Transverse colon (tissue), 4 donors: ENCODE data around the gene CNOT4. TPM values are rescaled to one million over a fixed set of nuclear protein-coding genes. Genes with fewer than 3 reads are reported as not detected.

Experiments
- DNase-seq: peaks from one replicate; pipeline ENCODE4 v3.0.0-alpha.2; 2019
- H3K27ac ChIP-seq, 4 donors: fragments of 200-600 bp; sonication (generic); 2 replicates each; pipeline ENCODE4 v1.5.1; 2016 to 2018; ENCODE audit warnings: inconsistent platforms in 4 of 4
- H3K27me3 ChIP-seq: fragments of 200-600 bp; sonication (generic); 2 replicates; pipeline ENCODE4 v1.5.1; 2017; ENCODE audit warnings: inconsistent platforms
- H3K36me3 ChIP-seq, 4 donors: fragments of 200-600 bp; sonication (generic); 2 replicates each; pipeline ENCODE4 v1.5.1; 2017 to 2019; ENCODE audit warnings: inconsistent platforms in 4 of 4
- H3K4me1 ChIP-seq, 4 donors: fragments of 200-600 bp; sonication (generic); 2 replicates each; pipeline ENCODE4 v1.5.1; 2017 to 2020; ENCODE audit warnings: inconsistent platforms in 4 of 4
- H3K4me3 ChIP-seq, 4 donors: fragments of 200-600 bp; sonication (generic); 1 replicate in 1 of 4; 2 replicates in 3 of 4; pipeline versions ENCODE4 v1.5.1 to v1.6.1; 2017 to 2019; ENCODE audit warnings: inconsistent platforms in 4 of 4
- H3K9me3 ChIP-seq, 2 donors: fragments of 200-600 bp; sonication (generic); 2 replicates each; pipeline ENCODE4 v1.5.1; 2017 to 2019; ENCODE audit warnings: inconsistent platforms in 2 of 2
- CTCF ChIP-seq, 5 experiments: fragments of 200-600 bp in 3 of 5; fragments of 450-650 bp in 2 of 5; sonication (generic) in 3 of 5; IDR thresholded peaks; 1 replicate in 2 of 5; 2 replicates in 3 of 5; pipeline ENCODE4 v1.5.1; 2016 to 2017; ENCODE audit warnings: antibody characterized with exemption in 5 of 5, inconsistent platforms in 3 of 5, mild to moderate bottlenecking in 2 of 5, moderate library complexity in 1 of 5
- EP300 ChIP-seq: sonication (generic); formaldehyde crosslinking; IDR thresholded peaks from one replicate; pipeline ENCODE4 v1.6.1; 2017; ENCODE audit warnings: antibody characterized with exemption, low read depth
- POLR2A ChIP-seq: fragments of 450-650 bp; IDR thresholded peaks from one replicate; pipeline ENCODE4 v1.6.1; 2016; ENCODE audit warnings: antibody characterized with exemption, mild to moderate bottlenecking, moderate library complexity
- POLR2AphosphoS5 ChIP-seq, 3 donors: sonication (generic); formaldehyde crosslinking; IDR thresholded peaks; one replicate each; pipeline ENCODE4 v1.6.1; 2016; ENCODE audit warnings: antibody characterized with exemption in 3 of 3
- WGBS, 2 donors: methylation state at CpG; one replicate each; pipeline ENCODE4 v1.1.5; 2018; ENCODE audit warnings: low coverage in 1 of 2; 5-methylcytosine and 5-hydroxymethylcytosine counted together
- in situ Hi-C, 4 donors: fragments of 200-750 bp; cut with MboI; loops; one replicate each; pipeline versions ENCODE4 v1.15.0 to v1.15.1; 2017; ENCODE audit warnings: low sequenced_read_pairs in 3 of 4, low pct_ligation_motif_present in 1 of 4, low pct_unique_long_range_greater_than_20kb in 1 of 4
- intact Hi-C: fragments of 100-400 bp; cut with DNase I; formaldehyde crosslinking; loops from one replicate; pipeline ENCODE4 v1.15.1; 2023; ENCODE audit warnings: low total_unique reads
- total RNA-seq, 4 donors: library from RNA; depleted of rRNA; stranded (reverse); fragments of >200 nt; gene quantifications; one replicate each; pipeline ENCODE4 v1.1.0, GENCODE V29; 2016

Gene CNOT4
- total RNA-seq, 4 donors from 2014 or later: 18.4 to 82.2 (median 29.9) TPM

- no peaks in the 10 kb centered on the region for H3K27me3 ChIP-seq
- no peaks in the 10 kb centered on the region for H3K9me3 ChIP-seq
- H3K4me3 ChIP-seq: no peak overlapping the region
- no peaks in the 10 kb centered on the region for H3K36me3 ChIP-seq
- intact Hi-C loops (no loop called here), in situ Hi-C loops (no loop called here)
- DNase-seq: no peak
- 73 to 74% methylated on average over 7 of the region's 7 CpGs for WGBS, 2 donors
- H3K4me1 ChIP-seq: no peaks in the 10 kb centered on the region
- TF ChIP-seq EP300: no peak
- no peak for TF ChIP-seq POLR2AphosphoS5 (IDR thresholded peaks at IDR 0.05)
- TF ChIP-seq CTCF (IDR thresholded peaks at IDR 0.05): no peak
- no peak for TF ChIP-seq POLR2A
- no peak overlapping the region for H3K27ac ChIP-seq
Observed at GRCh38 chr7:135536150-135536549, 26.2 kb upstream of the CNOT4 start.

- Histone ChIP-seq H3K4me3 (no peak overlapping the region), H3K9me3 (no peaks in the 10 kb centered on the region), H3K27ac (no peak overlapping the region), H3K36me3 (no peaks in the 10 kb centered on the region), H3K4me1 (no peaks in the 10 kb centered on the region), H3K27me3 (no peaks in the 10 kb centered on the region)
- in situ Hi-C loops: no loop called here
- no peak for TF ChIP-seq POLR2AphosphoS5 (IDR thresholded peaks at IDR 0.05)
- TF ChIP-seq POLR2A: no peak
- no peak for DNase-seq
- WGBS, 2 donors: 63 to 77% methylated on average over 1 to 3 of the region's 3 CpGs
- intact Hi-C loops: no loop called here
Observed at GRCh38 chr7:135527025-135527424, 17.1 kb upstream of the CNOT4 start.

GRCh38 chr7:135525426-135525825 is 15.5 kb upstream of the CNOT4 start:
- H3K4me1 ChIP-seq: no peaks in the 10 kb centered on the region
- no peak overlapping the region for H3K27ac ChIP-seq
- H3K27me3 ChIP-seq: no peaks in the 10 kb centered on the region
- TF ChIP-seq POLR2AphosphoS5 (IDR thresholded peaks at IDR 0.05) (no peak), POLR2A (no peak), EP300 (no peak), CTCF (IDR thresholded peaks at IDR 0.05) (no peak)
- H3K9me3 ChIP-seq: no peaks in the 10 kb centered on the region
- no peak overlapping the region for H3K4me3 ChIP-seq
- DNase-seq: no peak
- 90 to 93% methylated on average over 2 to 4 of the region's 4 CpGs for WGBS, 2 donors
- intact Hi-C loops: no loop called here
- no peaks in the 10 kb centered on the region for H3K36me3 ChIP-seq
- in situ Hi-C loops: no loop called here

- TF ChIP-seq CTCF (IDR thresholded peaks at IDR 0.05) (no peak), POLR2AphosphoS5 (IDR thresholded peaks at IDR 0.05) (no peak), POLR2A (no peak), EP300 (no peak)
- intact Hi-C loops (no loop called here), in situ Hi-C loops (no loop called here)
- H3K27ac ChIP-seq: no peak overlapping the region
- no peak overlapping the region for H3K4me3 ChIP-seq
- no peak for DNase-seq
- H3K4me1 ChIP-seq: no peaks in the 10 kb centered on the region
- no peaks in the 10 kb centered on the region for H3K9me3 ChIP-seq
- WGBS, 2 donors: 86 to 92% methylated on average over 1 of the region's 1 CpG
- no peaks in the 10 kb centered on the region for H3K36me3 ChIP-seq
- H3K27me3 ChIP-seq: no peaks in the 10 kb centered on the region
Observed at GRCh38 chr7:135523146-135523545, 13.2 kb upstream of the CNOT4 start.

- in situ Hi-C loops: no loop called here
- WGBS, 2 donors: 88 to 91% methylated on average over 6 of the region's 6 CpGs
Observed at GRCh38 chr7:135522509-135522908, 12.6 kb upstream of the CNOT4 start.

More at GRCh38 chr7:135522509-135522908, 12.6 kb upstream of the CNOT4 start:
- DNase-seq: no peak
- Histone ChIP-seq H3K27ac (no peak overlapping the region), H3K4me3 (no peak overlapping the region), H3K36me3 (no peaks in the 10 kb centered on the region), H3K4me1 (no peaks in the 10 kb centered on the region), H3K27me3 (no peaks in the 10 kb centered on the region), H3K9me3 (no peaks in the 10 kb centered on the region)
- no peak for TF ChIP-seq EP300
- no peak for TF ChIP-seq POLR2A
- TF ChIP-seq CTCF (IDR thresholded peaks at IDR 0.05): no peak
- TF ChIP-seq POLR2AphosphoS5 (IDR thresholded peaks at IDR 0.05): no peak
- intact Hi-C loops: no loop called here
